ENCODE data around the gene SOX21. TPM values are rescaled to one million over a fixed set of nuclear protein-coding genes. Genes with fewer than 3 reads are reported as not detected.

Gene SOX21
- total and polyA plus RNA-seq, 4 donors = 0.22 to 0.46 (median 0.31) TPM

GRCh38 chr13:94707400-94708021, 4.8 kb downstream of the SOX21 start:
- Histone ChIP-seq H3K9me3 (ENCODE audit: control insufficient read depth in 4 of 4, insufficient read depth in 3 of 4, low read length in 3 of 4) (peaks cover 0 to 5% (median 0%) of the 10 kb centered on the region in 4 donors), H3K27ac (ENCODE audit: low read depth in 1 of 2, low read length in 1 of 2) (no peak overlapping the region), H3K9ac (ENCODE audit: insufficient read depth in 1 of 2, low read length in 2 of 2) (no peak overlapping the region), H3K4me1 (ENCODE audit: control insufficient read depth in 5 of 5, insufficient read depth in 5 of 5, low read length in 5 of 5) (peaks cover 0 to 20% (median 6%) of the 10 kb centered on the region in 5 donors), H3K4me3 (no peak overlapping the region), H3K36me3 (ENCODE audit: control insufficient read depth in 4 of 4, insufficient read depth in 4 of 4, low read length in 4 of 4) (no peaks in the 10 kb centered on the region), H3K27me3 (ENCODE audit: control insufficient read depth in 3 of 3, insufficient read depth in 3 of 3, low read length in 2 of 3) (peaks cover 27 to 88% (median 87%) of the 10 kb centered on the region in 3 donors)
- no peak for TF ChIP-seq CTCF (IDR thresholded peaks at IDR 0.05; ENCODE audit: control extremely low read depth, extremely low read depth)
- peak; percentile 17 to 51 (median 40) for DNase-seq
- ATAC-seq (ENCODE audit: insufficient read depth, low FRiP score) = no peak
- 5 to 7% methylated on average over 41 of the region's 41 CpGs for WGBS, 2 donors

- H3K27ac ChIP-seq (ENCODE audit: low read depth in 1 of 2, low read length in 1 of 2) = no peak overlapping the region
- WGBS, 2 donors = 6 to 14% methylated on average over 15 of the region's 15 CpGs
- no peak overlapping the region for H3K4me3 ChIP-seq
- H3K36me3 ChIP-seq (ENCODE audit: control insufficient read depth in 4 of 4, insufficient read depth in 4 of 4, low read length in 4 of 4) = no peaks in the 10 kb centered on the region
- peaks cover 0 to 10% (median 0%) of the 10 kb centered on the region in 4 donors for H3K9me3 ChIP-seq (ENCODE audit: control insufficient read depth in 4 of 4, insufficient read depth in 3 of 4, low read length in 3 of 4)
- peaks cover 0 to 22% (median 5%) of the 10 kb centered on the region in 5 donors for H3K4me1 ChIP-seq (ENCODE audit: control insufficient read depth in 5 of 5, insufficient read depth in 5 of 5, low read length in 5 of 5)
- peaks cover 24 to 92% (median 89%) of the 10 kb centered on the region in 3 donors for H3K27me3 ChIP-seq (ENCODE audit: control insufficient read depth in 3 of 3, insufficient read depth in 3 of 3, low read length in 2 of 3)
- TF ChIP-seq CTCF (IDR thresholded peaks at IDR 0.05; ENCODE audit: control extremely low read depth, extremely low read depth) = no peak
- no peak for ATAC-seq (ENCODE audit: insufficient read depth, low FRiP score)
- no peak overlapping the region for H3K9ac ChIP-seq (ENCODE audit: insufficient read depth in 1 of 2, low read length in 2 of 2)
- DNase-seq = peak; percentile 22 to 58 (median 22)
These were observed 5.4 kb downstream of the SOX21 start for GRCh38 chr13:94706843-94707399.

- no peak overlapping the region for H3K27ac ChIP-seq (ENCODE audit: low read depth in 1 of 2, low read length in 1 of 2)
- TF ChIP-seq CTCF (IDR thresholded peaks at IDR 0.05; ENCODE audit: control extremely low read depth, extremely low read depth) = no peak
- ATAC-seq (ENCODE audit: insufficient read depth, low FRiP score) (no peak), DNase-seq (peak in 1 of 3 donors; percentile 36)
- peaks cover 18 to 95% (median 93%) of the 10 kb centered on the region in 3 donors for H3K27me3 ChIP-seq (ENCODE audit: control insufficient read depth in 3 of 3, insufficient read depth in 3 of 3, low read length in 2 of 3)
- 13 to 15% methylated on average over 16 of the region's 16 CpGs for WGBS, 2 donors
- no peaks in the 10 kb centered on the region for H3K36me3 ChIP-seq (ENCODE audit: control insufficient read depth in 4 of 4, insufficient read depth in 4 of 4, low read length in 4 of 4)
- H3K9ac ChIP-seq (ENCODE audit: insufficient read depth in 1 of 2, low read length in 2 of 2) = no peak overlapping the region
- H3K9me3 ChIP-seq (ENCODE audit: control insufficient read depth in 4 of 4, insufficient read depth in 3 of 4, low read length in 3 of 4) = peaks cover 0 to 11% (median 0%) of the 10 kb centered on the region in 4 donors
- peaks cover 0 to 20% (median 5%) of the 10 kb centered on the region in 5 donors for H3K4me1 ChIP-seq (ENCODE audit: control insufficient read depth in 5 of 5, insufficient read depth in 5 of 5, low read length in 5 of 5)
- no peak overlapping the region for H3K4me3 ChIP-seq
These were observed 6.1 kb downstream of the SOX21 start for GRCh38 chr13:94706101-94706842.

Data from lung (tissue), 12 donors.